Measurements from ENCODE around the gene WDFY4. TPM values are rescaled to one million over a fixed set of nuclear protein-coding genes. Genes with fewer than 3 reads are reported as not detected.

The WDFY4 gene
- total and polyA plus RNA-seq, 2 of the 4 experiments (the other 2 are of a cell fraction): not detected

GRCh38 chr10:48693206-48693605 is 8.5 kb downstream of the WDFY4 start:
- Histone ChIP-seq H3K4me2 (ENCODE audit: low read depth, low read length) (no peak overlapping the region), H2BK15ac (ENCODE audit: low read depth, low read length) (no peak overlapping the region), H3K27me3 (ENCODE audit: control insufficient read depth, insufficient read depth, low read length) (peaks cover 26% of the 10 kb centered on the region), H3K27ac (ENCODE audit: insufficient read depth, low read length) (no peak overlapping the region), H3K56ac (ENCODE audit: extremely low read depth, insufficient read depth, low read length) (no peak overlapping the region), H4K8ac (ENCODE audit: low read depth in 2 of 2, low read length in 2 of 2) (no peak overlapping the region), H3K4me1 (ENCODE audit: control insufficient read depth, insufficient read depth, low read length) (no peaks in the 10 kb centered on the region), H3K9ac (ENCODE audit: low read depth, low read length) (no peak overlapping the region), H3K23ac (ENCODE audit: low read depth, low read length) (no peak overlapping the region), H4K91ac (ENCODE audit: insufficient read depth, low read depth, low read length) (no peak overlapping the region), H3K36me3 (ENCODE audit: control insufficient read depth, insufficient read depth, low read length) (no peaks in the 10 kb centered on the region), H3K14ac (replicated peaks; ENCODE audit: low read depth, low read length) (no peak overlapping the region), H4K5ac (ENCODE audit: low read depth, low read length) (no peak overlapping the region), H3K4me3 (ENCODE audit: insufficient read depth, low read depth, low read length) (no peak overlapping the region), H2BK5ac (ENCODE audit: low read depth, low read length, poor library complexity, severe bottlenecking) (no peak overlapping the region), H2AFZ (replicated peaks; ENCODE audit: low read length, poor library complexity) (no peak overlapping the region), H3K79me1 (ENCODE audit: low read depth in 1 of 2, low read length in 2 of 2) (no peaks in the 10 kb centered on the region), H3K4ac (ENCODE audit: low read depth, low read length) (no peak overlapping the region), H3K9me3 (ENCODE audit: control insufficient read depth, insufficient read depth, low read length) (no peaks in the 10 kb centered on the region), H3K18ac (ENCODE audit: low read depth, low read length) (no peak overlapping the region), H2AK5ac (ENCODE audit: low read depth, low read length) (no peak overlapping the region), H3K9me1 (ENCODE audit: insufficient read depth, low read length) (no peaks in the 10 kb centered on the region), H4K20me1 (ENCODE audit: insufficient read depth, low read length) (no peaks in the 10 kb centered on the region), H2AK9ac (replicated peaks; ENCODE audit: low read depth, low read length, poor library complexity) (no peak overlapping the region), H2BK120ac (ENCODE audit: low read depth, low read length) (no peak overlapping the region), H2BK20ac (ENCODE audit: low read depth, low read length) (no peak overlapping the region)
- BruUV-seq (replicated peaks): no TSS peak
- ChIA-PET CTCF (no interaction called here), POLR2A (ENCODE audit: unreplicated experiment) (no interaction called here)
- in situ Hi-C loops (cut with MboI; ENCODE audit: low sequenced_read_pairs): no loop called here
- dilution Hi-C loops (cut with HindIII; ENCODE audit: low sequenced_read_pairs, unreplicated experiment): no loop called here
- DNase-seq (no peak), ATAC-seq (ENCODE audit: low read depth) (no peak)
- intact Hi-C loops (cut with micrococcal nuclease): no loop called here
- WGBS, 2 experiments (ENCODE audit: extremely low coverage in 2 of 2, insufficient read length in 1 of 2): no CpG with 5 or more reads among the region's 4 CpGs
- TF ChIP-seq POLR2A (IDR thresholded peaks at IDR 0.05; ENCODE audit: low read depth, low read length): no peak
- no peak for TF ChIP-seq ELK1 (IDR thresholded peaks at IDR 0.05; ENCODE audit: borderline replicate concordance, low read depth, low read length)
- no peak for TF ChIP-seq MAZ (IDR thresholded peaks at IDR 0.05; ENCODE audit: borderline replicate concordance, low read depth, low read length)
- TF ChIP-seq SMC3 (IDR thresholded peaks at IDR 0.05; ENCODE audit: low read depth, low read length): no peak

Measured in IMR-90 (cell line).